GM18505 (cell line): ENCODE results near the gene EML6.

Experiments used
- ATAC-seq: cut with Tn5 transposase; IDR thresholded peaks from one replicate; pipeline ENCODE4 v1.9.1; 2021; ENCODE audit not compliant: unreplicated experiment
- POLR2A ChIP-seq: IDR thresholded peaks from 4 replicates; pipeline ENCODE4 v1.6.1; 2011; ENCODE audit warnings: borderline replicate concordance; ENCODE audit not compliant: insufficient read depth, insufficient read length; ENCODE audit errors: extremely low read depth

Gene EML6

GRCh38 chr2:54783349-54783748 is 59.9 kb downstream of the EML6 start:
- ATAC-seq: no peak
- no peak for TF ChIP-seq POLR2A

GRCh38 chr2:54787270-54787669 is 63.8 kb downstream of the EML6 start:
- ATAC-seq: no peak
- no peak for TF ChIP-seq POLR2A

GRCh38 chr2:54787755-54788366 is 64.4 kb downstream of the EML6 start:
- TF ChIP-seq POLR2A: no peak
- no peak for ATAC-seq

GRCh38 chr2:54789878-54790277 is 66.4 kb downstream of the EML6 start:
- ATAC-seq: no peak

GRCh38 chr2:54791831-54792230 is 68.4 kb downstream of the EML6 start:
- no peak for ATAC-seq
- no peak for TF ChIP-seq POLR2A

More at GRCh38 chr2:54789878-54790277, 66.4 kb downstream of the EML6 start:
- no peak for TF ChIP-seq POLR2A

DNA sequence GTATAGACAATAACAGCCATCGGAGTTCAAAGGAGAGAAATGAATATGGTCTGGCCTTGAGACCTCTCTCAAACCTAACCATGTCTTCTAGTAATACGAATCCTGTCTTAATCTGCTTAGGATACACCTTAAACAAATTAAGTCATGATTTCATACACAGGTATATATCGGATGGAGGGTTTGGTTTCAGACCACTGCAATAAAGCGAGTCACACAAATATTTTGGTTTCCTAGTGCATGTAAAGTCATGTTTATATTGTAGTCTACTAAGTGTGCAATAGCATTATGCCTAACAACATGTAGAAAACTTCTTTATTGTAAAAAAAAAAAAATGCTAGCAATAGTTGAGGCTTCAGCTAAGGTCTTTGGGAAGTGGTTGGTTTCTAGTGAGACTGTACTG is 73.8 kb downstream of the EML6 start:
- ATAC-seq: no peak
- TF ChIP-seq POLR2A: no peak

GRCh38 chr2:54801352-54801751 is 77.9 kb downstream of the EML6 start:
- TF ChIP-seq POLR2A: no peak

GRCh38 chr2:54803783-54804751 is 80.6 kb downstream of the EML6 start:
- no peak for ATAC-seq
- TF ChIP-seq POLR2A: no peak

More at GRCh38 chr2:54801352-54801751, 77.9 kb downstream of the EML6 start:
- no peak for ATAC-seq

- ATAC-seq: no peak
Measured at GRCh38 chr2:54805255-54805654, 81.8 kb downstream of the EML6 start.

DNA sequence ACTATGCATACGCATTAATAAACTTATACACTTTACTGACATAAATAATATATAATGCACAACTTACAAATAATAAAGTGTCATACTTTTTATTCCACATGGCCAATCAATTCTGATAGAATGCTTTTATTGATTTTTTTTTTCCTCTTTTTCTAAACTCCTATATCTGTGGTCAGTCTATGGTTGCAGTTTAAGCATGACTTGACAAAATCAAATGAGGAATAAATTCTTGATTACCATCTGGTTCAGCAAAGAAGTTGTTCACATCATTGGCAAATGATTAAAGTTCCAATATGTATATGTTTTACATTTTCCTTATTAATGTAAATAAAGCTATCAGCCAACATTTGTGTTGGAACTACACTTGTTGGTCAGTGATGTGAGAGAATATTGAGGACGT is 83.5 kb downstream of the EML6 start:
- ATAC-seq: no peak
- TF ChIP-seq POLR2A: no peak

More at GRCh38 chr2:54805255-54805654, 81.8 kb downstream of the EML6 start:
- TF ChIP-seq POLR2A: no peak

GRCh38 chr2:54808661-54809060 is 85.2 kb downstream of the EML6 start:
- ATAC-seq: no peak
- TF ChIP-seq POLR2A: no peak

- TF ChIP-seq POLR2A: no peak
- ATAC-seq: no peak
Measured at GRCh38 chr2:54809819-54810218, 86.4 kb downstream of the EML6 start.

DNA sequence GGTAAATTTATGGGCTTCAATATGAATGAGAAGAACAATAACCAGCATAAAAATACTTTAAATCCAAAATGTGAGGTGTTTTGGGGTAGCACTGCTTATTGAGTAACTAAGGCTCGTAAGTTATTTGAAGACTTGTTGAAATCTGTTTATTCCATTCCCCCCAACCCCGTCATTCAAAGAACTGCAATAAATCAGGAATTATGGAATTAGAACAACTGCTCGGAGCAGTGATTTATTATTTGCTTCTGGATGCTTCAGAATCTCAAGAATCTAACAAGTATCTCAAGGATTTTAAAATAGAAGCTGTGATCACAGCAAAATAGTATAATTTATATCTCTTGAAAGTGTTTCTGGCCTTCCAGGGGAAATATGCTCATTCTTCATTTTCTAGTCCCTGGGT is 86.8 kb downstream of the EML6 start:
- TF ChIP-seq POLR2A: no peak
- no peak for ATAC-seq

DNA sequence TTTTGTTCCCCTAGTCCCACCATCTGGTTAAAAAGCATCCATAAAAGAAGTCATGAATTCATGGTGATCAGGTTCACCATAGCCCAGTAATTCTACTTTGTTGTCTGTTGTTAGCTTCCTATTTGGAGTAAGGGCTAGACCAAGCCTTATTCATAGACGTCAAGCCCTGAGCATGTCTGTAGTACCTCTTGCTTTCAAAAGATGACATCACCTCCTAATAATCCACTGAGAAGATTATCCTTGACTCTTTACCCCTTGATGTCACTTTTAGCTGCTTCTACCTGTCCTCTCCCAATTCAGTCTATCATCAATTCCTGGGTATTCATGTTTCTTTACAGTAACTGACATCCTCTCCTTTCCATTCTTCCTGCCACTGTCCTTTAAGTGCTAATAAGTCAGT is 90.1 kb downstream of the EML6 start:
- no peak for TF ChIP-seq POLR2A
- no peak for ATAC-seq
